ENCODE results near the gene SCRN1.

SCRN1 gene

DNA sequence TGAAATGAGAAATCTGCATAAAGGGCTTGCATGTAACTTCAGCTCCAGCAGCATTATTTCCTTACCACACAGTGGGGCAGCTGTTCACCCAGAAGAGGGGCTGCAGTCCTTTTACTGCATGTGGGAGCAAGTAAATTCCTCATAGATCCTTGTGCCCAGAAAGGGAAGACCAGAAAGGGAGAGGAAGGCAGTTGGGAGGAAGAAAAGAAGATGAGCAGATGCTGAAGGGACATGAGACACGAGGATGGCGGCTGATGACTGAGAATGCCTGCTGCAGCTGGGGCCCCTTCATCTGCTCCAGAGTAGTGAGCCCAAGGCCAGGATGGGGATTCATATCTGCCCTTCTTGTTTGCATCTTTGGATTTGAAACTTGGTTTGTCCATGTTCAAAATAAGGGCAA is 102.8 kb downstream of the SCRN1 start:
- Histone ChIP-seq H3K9me2 (replicated peaks; ENCODE audit: insufficient read depth, low read length) (no peaks in the 10 kb centered on the region), H3K9me3 (replicated peaks; ENCODE audit: insufficient read depth, low read length) (no peaks in the 10 kb centered on the region), H3F3A (ENCODE audit: insufficient read depth, low read length) (no peaks in the 10 kb centered on the region), H3K79me2 (ENCODE audit: low read length) (no peaks in the 10 kb centered on the region), H3K36me3 (replicated peaks; ENCODE audit: insufficient read depth, low read length) (no peaks in the 10 kb centered on the region), H3K27ac (ENCODE audit: low read length) (no peak overlapping the region), H3K27me3 (replicated peaks; ENCODE audit: insufficient read depth, low read length) (no peaks in the 10 kb centered on the region), H4K20me1 (ENCODE audit: insufficient read depth, low read length) (no peaks in the 10 kb centered on the region), H3K4me3 (ENCODE audit: low read length) (no peak overlapping the region), H2AFZ (ENCODE audit: low read length) (no peak overlapping the region), H3K4me2 (ENCODE audit: low read depth, low read length) (no peak overlapping the region), H3K9ac (ENCODE audit: low read length) (no peak overlapping the region), H3K4me1 (ENCODE audit: low read length) (no peaks in the 10 kb centered on the region)
- no peak for TF ChIP-seq EZH2 (optimal IDR thresholded peaks at IDR 0.05; ENCODE audit: low read depth, low read length)
- TF ChIP-seq, protein P1, sequence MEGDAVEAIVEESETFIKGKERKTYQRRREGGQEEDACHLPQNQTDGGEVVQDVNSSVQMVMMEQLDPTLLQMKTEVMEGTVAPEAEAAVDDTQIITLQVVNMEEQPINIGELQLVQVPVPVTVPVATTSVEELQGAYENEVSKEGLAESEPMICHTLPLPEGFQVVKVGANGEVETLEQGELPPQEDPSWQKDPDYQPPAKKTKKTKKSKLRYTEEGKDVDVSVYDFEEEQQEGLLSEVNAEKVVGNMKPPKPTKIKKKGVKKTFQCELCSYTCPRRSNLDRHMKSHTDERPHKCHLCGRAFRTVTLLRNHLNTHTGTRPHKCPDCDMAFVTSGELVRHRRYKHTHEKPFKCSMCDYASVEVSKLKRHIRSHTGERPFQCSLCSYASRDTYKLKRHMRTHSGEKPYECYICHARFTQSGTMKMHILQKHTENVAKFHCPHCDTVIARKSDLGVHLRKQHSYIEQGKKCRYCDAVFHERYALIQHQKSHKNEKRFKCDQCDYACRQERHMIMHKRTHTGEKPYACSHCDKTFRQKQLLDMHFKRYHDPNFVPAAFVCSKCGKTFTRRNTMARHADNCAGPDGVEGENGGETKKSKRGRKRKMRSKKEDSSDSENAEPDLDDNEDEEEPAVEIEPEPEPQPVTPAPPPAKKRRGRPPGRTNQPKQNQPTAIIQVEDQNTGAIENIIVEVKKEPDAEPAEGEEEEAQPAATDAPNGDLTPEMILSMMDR (IDR thresholded peaks at IDR 0.05; ENCODE audit: low read length) = no peak
- DNase-seq = no peak

DNA sequence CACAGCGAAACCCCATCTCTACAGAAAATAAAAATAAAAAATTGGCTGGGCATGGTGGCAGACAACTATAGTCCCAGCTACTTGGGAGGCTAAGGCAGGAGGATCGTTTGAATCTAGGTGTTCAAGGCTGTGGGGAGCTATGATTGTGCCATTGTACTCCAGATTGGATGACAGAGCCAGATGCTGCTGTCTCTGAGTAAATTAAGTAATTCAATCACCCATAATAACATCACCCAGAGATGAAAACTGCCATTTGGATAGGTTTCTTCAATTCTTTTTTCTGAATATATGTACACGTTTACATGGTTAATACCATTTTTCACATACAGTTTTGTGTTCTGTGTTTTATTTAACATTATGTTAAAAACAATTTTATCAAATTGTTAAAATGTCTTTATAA is 104.0 kb downstream of the SCRN1 start:
- TF ChIP-seq, protein P1 (IDR thresholded peaks at IDR 0.05; ENCODE audit: low read length) = no peak
- TF ChIP-seq EZH2phosphoT487 (IDR thresholded peaks at IDR 0.05; ENCODE audit: low read length) = no peak
- no peak for TF ChIP-seq EZH2 (optimal IDR thresholded peaks at IDR 0.05; ENCODE audit: low read depth, low read length)

DNA sequence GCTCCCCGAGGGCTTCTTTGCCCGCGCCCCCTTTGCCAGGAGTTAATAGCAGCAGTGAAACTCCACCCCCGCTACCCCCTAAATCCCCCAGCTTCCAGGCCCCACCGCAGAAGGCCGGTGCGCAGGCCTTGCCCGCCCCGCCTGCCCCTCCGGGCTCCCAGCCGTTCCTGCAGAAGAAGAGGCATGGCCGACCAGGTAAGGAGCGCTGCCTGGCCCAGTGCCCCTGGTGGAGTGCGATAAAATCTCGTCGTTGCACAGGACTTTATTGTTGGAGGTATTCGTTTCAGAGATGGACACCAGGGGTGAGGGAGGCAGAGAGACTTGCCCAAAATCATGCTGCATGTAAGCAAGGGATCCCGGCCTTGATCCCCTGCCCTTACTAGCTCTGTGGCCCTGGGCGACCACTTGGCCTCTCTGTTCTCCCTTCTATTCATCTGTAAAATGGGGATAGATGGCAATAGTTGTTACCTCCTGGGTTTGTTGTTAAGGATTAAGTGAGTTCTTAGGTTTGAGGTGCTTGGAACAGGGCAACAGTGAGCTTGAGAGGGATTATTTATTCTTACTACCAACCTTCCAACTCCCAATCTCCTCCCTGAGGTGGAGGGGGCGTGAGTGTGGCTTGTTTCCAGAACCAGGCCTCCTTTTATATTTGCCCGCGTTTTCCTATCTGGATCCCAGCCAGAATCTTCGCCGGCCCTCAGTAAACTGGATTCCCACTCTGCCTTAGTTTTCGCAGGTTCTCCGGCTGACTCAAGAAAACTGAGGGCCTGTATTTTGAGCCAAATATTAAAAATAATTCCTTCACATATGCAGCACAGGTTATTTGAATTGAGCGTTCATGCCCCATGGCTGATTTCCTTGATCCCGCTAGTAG is 105.0 kb downstream of the SCRN1 start:
- no peak overlapping the region for H2AFZ ChIP-seq (ENCODE audit: low read length)
- H3K9me2 ChIP-seq (replicated peaks; ENCODE audit: insufficient read depth, low read length) = no peaks in the 10 kb centered on the region
- H3K36me3 ChIP-seq (replicated peaks; ENCODE audit: insufficient read depth, low read length) = no peaks in the 10 kb centered on the region
- no peaks in the 10 kb centered on the region for H3K9me3 ChIP-seq (replicated peaks; ENCODE audit: insufficient read depth, low read length)
- no peaks in the 10 kb centered on the region for H3F3A ChIP-seq (ENCODE audit: insufficient read depth, low read length)
- H3K27me3 ChIP-seq (replicated peaks; ENCODE audit: insufficient read depth, low read length) = no peaks in the 10 kb centered on the region
- H3K4me2 ChIP-seq (ENCODE audit: low read depth, low read length) = no peak overlapping the region
- H3K27ac ChIP-seq (ENCODE audit: low read length) = no peak overlapping the region
- TF ChIP-seq EZH2phosphoT487 (IDR thresholded peaks at IDR 0.05; ENCODE audit: low read length) (no peak), EZH2 (optimal IDR thresholded peaks at IDR 0.05; ENCODE audit: low read depth, low read length) (no peak)
- TF ChIP-seq, protein P1 (IDR thresholded peaks at IDR 0.05; ENCODE audit: low read length) = no peak
- no peak for DNase-seq
- H4K20me1 ChIP-seq (ENCODE audit: insufficient read depth, low read length) = no peaks in the 10 kb centered on the region
- H3K4me1 ChIP-seq (ENCODE audit: low read length) = no peaks in the 10 kb centered on the region
- no peaks in the 10 kb centered on the region for H3K79me2 ChIP-seq (ENCODE audit: low read length)
- no peak overlapping the region for H3K9ac ChIP-seq (ENCODE audit: low read length)
- H3K4me3 ChIP-seq (ENCODE audit: low read length) = no peak overlapping the region

More for the DNA sequence above, 104.0 kb downstream of the SCRN1 start:
- Histone ChIP-seq H3K27ac (ENCODE audit: low read length) (no peak overlapping the region), H4K20me1 (ENCODE audit: insufficient read depth, low read length) (no peaks in the 10 kb centered on the region), H3K4me3 (ENCODE audit: low read length) (no peak overlapping the region), H3K9me3 (replicated peaks; ENCODE audit: insufficient read depth, low read length) (no peaks in the 10 kb centered on the region), H2AFZ (ENCODE audit: low read length) (no peak overlapping the region), H3K9me2 (replicated peaks; ENCODE audit: insufficient read depth, low read length) (no peaks in the 10 kb centered on the region), H3K4me2 (ENCODE audit: low read depth, low read length) (no peak overlapping the region), H3K27me3 (replicated peaks; ENCODE audit: insufficient read depth, low read length) (no peaks in the 10 kb centered on the region), H3K36me3 (replicated peaks; ENCODE audit: insufficient read depth, low read length) (no peaks in the 10 kb centered on the region), H3K4me1 (ENCODE audit: low read length) (no peaks in the 10 kb centered on the region), H3K79me2 (ENCODE audit: low read length) (no peaks in the 10 kb centered on the region), H3K9ac (ENCODE audit: low read length) (no peak overlapping the region), H3F3A (ENCODE audit: insufficient read depth, low read length) (no peaks in the 10 kb centered on the region)
- DNase-seq = no peak
